ENCODE data around the gene KHDC4. TPM values are rescaled to one million over a fixed set of nuclear protein-coding genes. Genes with fewer than 3 reads are reported as not detected.

Gene KHDC4
- total and polyA plus RNA-seq, 10 of the 15 experiments (the other 5 are each of a cell fraction or from before 2014, with no cell fraction given) = 11.7 to 109 (median 41.9) TPM

GRCh38 chr1:155911156-155912055 is 22.8 kb downstream of the KHDC4 start, which contains the start of gene RIT1 (continued):
- TF ChIP-seq, protein P1, sequence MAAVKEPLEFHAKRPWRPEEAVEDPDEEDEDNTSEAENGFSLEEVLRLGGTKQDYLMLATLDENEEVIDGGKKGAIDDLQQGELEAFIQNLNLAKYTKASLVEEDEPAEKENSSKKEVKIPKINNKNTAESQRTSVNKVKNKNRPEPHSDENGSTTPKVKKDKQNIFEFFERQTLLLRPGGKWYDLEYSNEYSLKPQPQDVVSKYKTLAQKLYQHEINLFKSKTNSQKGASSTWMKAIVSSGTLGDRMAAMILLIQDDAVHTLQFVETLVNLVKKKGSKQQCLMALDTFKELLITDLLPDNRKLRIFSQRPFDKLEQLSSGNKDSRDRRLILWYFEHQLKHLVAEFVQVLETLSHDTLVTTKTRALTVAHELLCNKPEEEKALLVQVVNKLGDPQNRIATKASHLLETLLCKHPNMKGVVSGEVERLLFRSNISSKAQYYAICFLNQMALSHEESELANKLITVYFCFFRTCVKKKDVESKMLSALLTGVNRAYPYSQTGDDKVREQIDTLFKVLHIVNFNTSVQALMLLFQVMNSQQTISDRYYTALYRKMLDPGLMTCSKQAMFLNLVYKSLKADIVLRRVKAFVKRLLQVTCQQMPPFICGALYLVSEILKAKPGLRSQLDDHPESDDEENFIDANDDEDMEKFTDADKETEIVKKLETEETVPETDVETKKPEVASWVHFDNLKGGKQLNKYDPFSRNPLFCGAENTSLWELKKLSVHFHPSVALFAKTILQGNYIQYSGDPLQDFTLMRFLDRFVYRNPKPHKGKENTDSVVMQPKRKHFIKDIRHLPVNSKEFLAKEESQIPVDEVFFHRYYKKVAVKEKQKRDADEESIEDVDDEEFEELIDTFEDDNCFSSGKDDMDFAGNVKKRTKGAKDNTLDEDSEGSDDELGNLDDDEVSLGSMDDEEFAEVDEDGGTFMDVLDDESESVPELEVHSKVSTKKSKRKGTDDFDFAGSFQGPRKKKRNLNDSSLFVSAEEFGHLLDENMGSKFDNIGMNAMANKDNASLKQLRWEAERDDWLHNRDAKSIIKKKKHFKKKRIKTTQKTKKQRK (IDR thresholded peaks at IDR 0.05; ENCODE audit: low read depth, low read length) = no peak
- TF ChIP-seq ASH2L (IDR thresholded peaks at IDR 0.05; ENCODE audit: borderline replicate concordance, low read depth) (no peak), HDAC2 (IDR thresholded peaks at IDR 0.05) (no peak), SMC3 (IDR thresholded peaks at IDR 0.05; ENCODE audit: borderline replicate concordance, low read length) (no peak), ELK1 (IDR thresholded peaks at IDR 0.05; ENCODE audit: low read depth, low read length) (no peak), SUPT20H (IDR thresholded peaks at IDR 0.05; ENCODE audit: borderline replicate concordance, control insufficient read depth, low read depth, low read length) (no peak)
- TF ChIP-seq, protein P2, sequence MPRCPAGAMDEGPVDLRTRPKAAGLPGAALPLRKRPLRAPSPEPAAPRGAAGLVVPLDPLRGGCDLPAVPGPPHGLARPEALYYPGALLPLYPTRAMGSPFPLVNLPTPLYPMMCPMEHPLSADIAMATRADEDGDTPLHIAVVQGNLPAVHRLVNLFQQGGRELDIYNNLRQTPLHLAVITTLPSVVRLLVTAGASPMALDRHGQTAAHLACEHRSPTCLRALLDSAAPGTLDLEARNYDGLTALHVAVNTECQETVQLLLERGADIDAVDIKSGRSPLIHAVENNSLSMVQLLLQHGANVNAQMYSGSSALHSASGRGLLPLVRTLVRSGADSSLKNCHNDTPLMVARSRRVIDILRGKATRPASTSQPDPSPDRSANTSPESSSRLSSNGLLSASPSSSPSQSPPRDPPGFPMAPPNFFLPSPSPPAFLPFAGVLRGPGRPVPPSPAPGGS (IDR thresholded peaks at IDR 0.05; ENCODE audit: borderline replicate concordance, insufficient read depth, low read depth, low read length, poor library complexity, severe bottlenecking) = peak; percentile 95
